Psoas muscle (tissue), 8 donors: Measurements from ENCODE around the gene ODAPH. TPM values are rescaled to one million over a fixed set of nuclear protein-coding genes. Genes with fewer than 3 reads are reported as not detected.

Experiments
- ATAC-seq, 4 donors: fragments of 200-7000 bp; cut with Tn5 transposase; one replicate each; pipeline ENCODE4 v1.9.1; 2020; ENCODE audit warnings: moderate library complexity in 3 of 4, mild to moderate bottlenecking in 2 of 4
- DNase-seq, 2 donors: peaks; one replicate each; pipeline ENCODE4 v3.0.0-alpha.2; 2020
- H3K27ac ChIP-seq: fragments of 200-600 bp; one replicate; pipeline ENCODE4 v1.8.0; 2022
- H3K27me3 ChIP-seq, 3 donors: fragments of 200-600 bp in 1 of 3; one replicate each; pipeline versions ENCODE4 v1.6.1 to v1.8.0; 2013 to 2022; ENCODE audit warnings: low read length in 2 of 3, mild to moderate bottlenecking in 2 of 3, moderate library complexity in 1 of 3; ENCODE audit not compliant: insufficient read depth in 3 of 3
- H3K36me3 ChIP-seq, 2 donors: fragments of 200-600 bp in 1 of 2; one replicate each; pipeline versions ENCODE4 v1.6.1 to v1.8.0; 2013 to 2022; ENCODE audit warnings: low read depth in 1 of 2, mild to moderate bottlenecking in 1 of 2, moderate library complexity in 1 of 2; ENCODE audit not compliant: insufficient read depth in 1 of 2
- H3K4me1 ChIP-seq: fragments of 200-600 bp; one replicate; pipeline ENCODE4 v1.8.0; 2022
- H3K4me3 ChIP-seq: fragments of 200-600 bp; one replicate; pipeline ENCODE4 v1.8.0; 2022; ENCODE audit warnings: mild to moderate bottlenecking
- H3K9me3 ChIP-seq: fragments of 200-600 bp; one replicate; pipeline ENCODE4 v1.8.0; 2022
- WGBS, 3 donors: extraction: QIAGEN DNeasy Blood & Tissue Kit; methylation state at CpG; one replicate each; pipeline versions ENCODE4 v1.1.6 to v1.1.7; 2013; 5-methylcytosine and 5-hydroxymethylcytosine counted together
- intact Hi-C, 2 donors: fragments of 100-400 bp; cut with DNase I; formaldehyde crosslinking; loops; one replicate each; pipeline versions ENCODE4 v1.11.0 to v1.14.2; 2022
- polyA plus RNA-seq, 3 donors: library from polyadenylated mRNA; stranded (reverse); fragments of 200-250 nt; gene quantifications; one replicate each; pipeline ENCODE4 v1.2.3, GENCODE V29; 2013
- total RNA-seq, 4 donors: library from RNA; stranded (reverse); fragmentation: NEBNext Ultra II Directional in 2 of 4; extraction: Animal tissue kit (Norgen Biotek cat#: 25700) in 2 of 4; gene quantifications; one replicate each; pipeline versions ENCODE4 v1.2.1 to v1.2.4, GENCODE V29; 2021 to 2023
- TF ChIP-seq, protein P1 (sequence below): fragments of 200-600 bp; IDR thresholded peaks from one replicate; pipeline ENCODE4 v1.8.0; 2022; ENCODE audit warnings: antibody characterized with exemption
- donor health status: healthy with polysubstance abuse.
- donor health status: DM: no; HTN: no; CAD: no; lungs with moderate emphysema.
- donor health status: Bipolar disorder and iron deficiency.
- donor health status: healthy.
- donor health status: DM: yes; HTN: yes; CAD: no.
- donor health status: DM: no; HTN: no; CAD: no.
- donor health status: DM: no; HTN: no; CAD: no.
- donor health status: DM: yes; HTN: yes; CAD: no.

ODAPH gene
- total and polyA plus RNA-seq, 7 donors: 0.04 to 0.15 (median 0.10) TPM; not detected in 3

DNA sequence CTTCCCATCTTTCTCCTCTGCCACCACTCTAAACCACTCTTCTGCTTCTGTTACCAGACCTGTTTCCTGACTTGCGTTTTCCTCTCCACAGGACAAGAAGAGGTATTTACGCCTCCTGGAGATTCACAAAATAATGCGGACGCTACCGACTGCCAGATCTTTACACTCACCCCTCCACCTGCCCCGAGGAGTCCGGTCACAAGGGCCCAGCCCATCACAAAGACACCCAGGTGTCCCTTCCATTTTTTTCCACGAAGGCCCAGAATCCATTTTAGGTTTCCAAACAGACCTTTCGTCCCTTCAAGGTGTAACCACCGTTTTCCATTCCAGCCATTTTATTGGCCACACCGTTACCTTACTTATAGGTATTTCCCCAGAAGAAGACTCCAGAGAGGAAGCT, 8.2 kb downstream of the ODAPH start:
- WGBS, 3 donors: 78 to 87% (median 82%) methylated on average over 11 of the region's 11 CpGs
- intact Hi-C loops: no loop called here

DNA sequence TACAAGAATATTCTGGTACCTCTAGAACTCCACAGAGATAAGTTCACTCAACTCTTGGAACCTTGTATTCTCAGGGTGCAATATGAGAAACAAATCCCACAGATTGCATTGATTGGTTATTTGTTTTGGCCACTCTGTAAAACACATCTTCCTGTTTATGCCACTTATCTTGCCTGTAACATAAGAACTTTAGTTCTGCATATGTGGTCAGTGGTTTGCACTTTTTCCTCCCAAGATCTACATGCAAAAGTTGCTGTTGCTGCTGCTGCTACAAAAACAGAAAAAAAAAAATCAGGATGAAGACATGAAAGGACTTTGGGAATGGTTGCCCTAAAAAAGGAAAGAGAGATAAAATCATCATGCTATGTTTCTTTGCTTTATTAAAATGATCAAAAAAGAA, 9.6 kb downstream of the ODAPH start:
- Histone ChIP-seq H3K36me3 (no peaks in the 10 kb centered on the region), H3K4me3 (no peak overlapping the region), H3K4me1 (no peaks in the 10 kb centered on the region), H3K27ac (no peak overlapping the region), H3K27me3 (no peaks in the 10 kb centered on the region), H3K9me3 (no peaks in the 10 kb centered on the region)
- TF ChIP-seq, protein P1, sequence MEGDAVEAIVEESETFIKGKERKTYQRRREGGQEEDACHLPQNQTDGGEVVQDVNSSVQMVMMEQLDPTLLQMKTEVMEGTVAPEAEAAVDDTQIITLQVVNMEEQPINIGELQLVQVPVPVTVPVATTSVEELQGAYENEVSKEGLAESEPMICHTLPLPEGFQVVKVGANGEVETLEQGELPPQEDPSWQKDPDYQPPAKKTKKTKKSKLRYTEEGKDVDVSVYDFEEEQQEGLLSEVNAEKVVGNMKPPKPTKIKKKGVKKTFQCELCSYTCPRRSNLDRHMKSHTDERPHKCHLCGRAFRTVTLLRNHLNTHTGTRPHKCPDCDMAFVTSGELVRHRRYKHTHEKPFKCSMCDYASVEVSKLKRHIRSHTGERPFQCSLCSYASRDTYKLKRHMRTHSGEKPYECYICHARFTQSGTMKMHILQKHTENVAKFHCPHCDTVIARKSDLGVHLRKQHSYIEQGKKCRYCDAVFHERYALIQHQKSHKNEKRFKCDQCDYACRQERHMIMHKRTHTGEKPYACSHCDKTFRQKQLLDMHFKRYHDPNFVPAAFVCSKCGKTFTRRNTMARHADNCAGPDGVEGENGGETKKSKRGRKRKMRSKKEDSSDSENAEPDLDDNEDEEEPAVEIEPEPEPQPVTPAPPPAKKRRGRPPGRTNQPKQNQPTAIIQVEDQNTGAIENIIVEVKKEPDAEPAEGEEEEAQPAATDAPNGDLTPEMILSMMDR: no peak
- intact Hi-C loops: no loop called here
- ATAC-seq (no peak), DNase-seq (no peak)

More for the DNA sequence above, 8.2 kb downstream of the ODAPH start:
- no peak overlapping the region for H3K4me3 ChIP-seq
- H3K36me3 ChIP-seq: no peaks in the 10 kb centered on the region
- TF ChIP-seq, protein P1: no peak
- H3K9me3 ChIP-seq: no peaks in the 10 kb centered on the region
- DNase-seq: no peak
- no peak overlapping the region for H3K27ac ChIP-seq
- no peaks in the 10 kb centered on the region for H3K27me3 ChIP-seq
- ATAC-seq: no peak
- H3K4me1 ChIP-seq: no peaks in the 10 kb centered on the region

DNA sequence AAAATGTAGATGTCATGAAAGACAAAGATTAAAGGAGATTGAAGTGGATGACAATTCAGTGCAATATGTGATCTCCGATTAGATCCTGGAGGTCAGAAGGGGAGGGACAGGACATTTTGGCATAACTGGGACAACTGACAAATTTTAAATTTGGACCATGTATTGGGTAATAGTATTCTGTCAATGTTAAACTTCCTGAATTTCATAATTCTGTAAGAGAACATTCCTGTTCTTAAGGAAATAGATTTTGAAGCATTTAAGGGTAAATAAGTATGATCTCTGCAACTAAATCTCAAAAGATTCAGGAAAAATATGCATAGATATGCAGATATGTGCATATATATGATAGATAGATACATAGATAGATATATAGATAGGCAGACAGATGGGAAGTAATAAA, 11.0 kb downstream of the ODAPH start:
- 74 to 90% (median 88%) methylated on average over 1 of the region's 1 CpG for WGBS, 3 donors
- no peak for ATAC-seq
- H3K9me3 ChIP-seq: no peaks in the 10 kb centered on the region
- intact Hi-C loops: no loop called here
- H3K27me3 ChIP-seq: no peaks in the 10 kb centered on the region
- H3K36me3 ChIP-seq: no peaks in the 10 kb centered on the region
- no peak overlapping the region for H3K4me3 ChIP-seq
- H3K4me1 ChIP-seq: no peaks in the 10 kb centered on the region
- DNase-seq: no peak
- H3K27ac ChIP-seq: no peak overlapping the region
- TF ChIP-seq, protein P1: no peak

DNA sequence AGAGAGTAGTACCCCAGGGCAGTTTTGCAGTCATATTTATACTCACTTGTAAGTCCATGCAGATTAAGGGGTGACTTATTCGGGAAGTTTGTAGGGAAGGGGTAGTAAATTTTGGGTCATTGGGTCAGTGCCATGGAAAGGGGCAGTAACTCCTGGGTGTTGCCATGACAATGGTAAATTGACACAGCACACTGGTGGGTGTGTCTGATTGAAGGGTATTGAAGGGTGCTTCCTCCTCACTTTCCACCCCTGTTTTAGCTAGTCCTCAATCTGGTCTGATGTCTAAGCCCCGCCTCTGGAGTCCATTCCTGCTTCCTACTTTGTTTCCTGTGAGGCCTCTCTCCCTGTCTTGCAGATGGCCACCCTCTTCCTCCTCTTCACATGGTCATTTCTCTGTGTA, 11.9 kb downstream of the ODAPH start:
- no peak for ATAC-seq
- H3K36me3 ChIP-seq: no peaks in the 10 kb centered on the region
- H3K27me3 ChIP-seq: no peaks in the 10 kb centered on the region
- TF ChIP-seq, protein P1: no peak
- no peaks in the 10 kb centered on the region for H3K9me3 ChIP-seq
- H3K4me1 ChIP-seq: no peaks in the 10 kb centered on the region
- no peak overlapping the region for H3K4me3 ChIP-seq
- no peak for DNase-seq
- 88 to 100% (median 90%) methylated on average over 2 of the region's 2 CpGs for WGBS, 3 donors
- intact Hi-C loops: no loop called here
- H3K27ac ChIP-seq: no peak overlapping the region

DNA sequence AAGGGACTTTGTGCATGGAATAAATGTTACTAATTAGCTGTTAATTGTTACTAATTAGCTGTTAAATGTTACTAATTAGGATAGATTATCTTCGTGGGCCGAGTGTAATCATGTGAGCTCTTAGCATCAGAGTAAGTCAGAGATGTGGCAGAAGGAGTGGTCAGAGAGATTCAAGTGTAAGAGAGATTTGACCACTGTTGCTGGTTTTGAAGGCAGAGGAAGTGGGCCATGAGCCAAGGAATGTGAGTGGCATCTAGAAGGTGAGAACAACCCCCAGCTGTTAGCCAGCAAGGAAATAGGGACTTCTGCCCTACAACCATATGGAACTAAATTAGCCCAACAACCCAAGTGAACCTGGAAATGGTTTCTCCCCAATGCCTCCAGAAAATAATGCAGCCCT, 28.2 kb downstream of the ODAPH start:
- Histone ChIP-seq H3K4me1 (no peaks in the 10 kb centered on the region), H3K4me3 (no peak overlapping the region), H3K9me3 (no peaks in the 10 kb centered on the region), H3K27ac (no peak overlapping the region), H3K36me3 (no peaks in the 10 kb centered on the region), H3K27me3 (no peaks in the 10 kb centered on the region)
- DNase-seq (no peak), ATAC-seq (no peak)
- 76 to 82% (median 76%) methylated on average over 2 of the region's 2 CpGs for WGBS, 3 donors
- TF ChIP-seq, protein P1: no peak
- intact Hi-C loops: no loop called here
